ENCODE measurements around the gene CCR2. TPM values are rescaled to one million over a fixed set of nuclear protein-coding genes. Genes with fewer than 3 reads are reported as not detected.

The CCR2 gene
- polyA plus RNA-seq, 1 of the 3 experiments (the other 2 are of a cell fraction), result not detected

GRCh38 chr3:46383211-46383950, 29.5 kb downstream of the CCR2 start:
- Histone ChIP-seq H3F3A (replicated peaks; ENCODE audit: insufficient read depth) (no peaks in the 10 kb centered on the region), H3K4me2 (no peak overlapping the region), H3K27ac (ENCODE audit: low read depth in 2 of 2, low read length in 1 of 2) (no peak overlapping the region), H3K79me2 (ENCODE audit: insufficient read depth) (no peaks in the 10 kb centered on the region), H3K9me3 (no peaks in the 10 kb centered on the region), H3K9ac (no peak overlapping the region), H4K20me1 (ENCODE audit: insufficient read depth) (no peaks in the 10 kb centered on the region), H3K9me2 (no peaks in the 10 kb centered on the region), H3K4me3 (ENCODE audit: low read depth in 2 of 2, low read length in 1 of 2) (no peak overlapping the region), H3K27me3 (ENCODE audit: insufficient read depth) (peaks cover 27% of the 10 kb centered on the region; the same call in 1 of the 2 replicates), H3K4me1 (ENCODE audit: control insufficient read depth in 1 of 2, insufficient read depth in 2 of 2, low read depth in 1 of 2, low read length in 1 of 2) (no peaks in the 10 kb centered on the region; a peak in 1 of 4 replicates), H2AFZ (ENCODE audit: low read depth) (no peak overlapping the region), H3K36me3 (replicated peaks in 1 of 2; ENCODE audit: control insufficient read depth in 1 of 2, insufficient read depth in 2 of 2, low read length in 1 of 2) (no peaks in the 10 kb centered on the region)
- ChIA-PET CTCF (interaction anchor here (0.7 to 1.4 kb wide), 4 partner anchors 67 to 107 kb away, joined by 3 to 5 read pairs (median 3); no protein-coding TSS in a partner anchor), POLR2A (no interaction called here)
- DNase-seq, result no peak
- WGBS (ENCODE audit: low lambda C conversion rate), result 6% methylated on average over 5 of the region's 6 CpGs
- TF ChIP-seq NFIC (IDR thresholded peaks at IDR 0.05; ENCODE audit: borderline replicate concordance) (no peak), CHD2 (IDR thresholded peaks at IDR 0.05; ENCODE audit: low read length, partially characterized antibody) (no peak), FOXM1 (IDR thresholded peaks at IDR 0.05; ENCODE audit: low read depth) (no peak), TAF1 (IDR thresholded peaks at IDR 0.05; ENCODE audit: borderline replicate concordance, low read depth, low read length) (no peak), MEF2A (IDR thresholded peaks at IDR 0.05; ENCODE audit: borderline replicate concordance, low read depth) (no peak), FOXJ3 (CRISPR knock-in tag; IDR thresholded peaks at IDR 0.05) (no peak), SMC3 (IDR thresholded peaks at IDR 0.05; ENCODE audit: low read depth, low read length) (no peak), EP300 (IDR thresholded peaks at IDR 0.05; ENCODE audit: borderline replicate concordance in 1 of 2, low read depth in 1 of 2, low read length in 1 of 2) (no peak), NRF1 (IDR thresholded peaks at IDR 0.05; ENCODE audit: low read depth, low read length) (no peak), SIN3A (IDR thresholded peaks at IDR 0.05; ENCODE audit: borderline replicate concordance, low read depth, low read length) (no peak), YY1 (IDR thresholded peaks at IDR 0.05; ENCODE audit: low read depth) (no peak), MAX (IDR thresholded peaks at IDR 0.05; ENCODE audit: low read depth) (no peak), POLR2AphosphoS5 (IDR thresholded peaks at IDR 0.05; ENCODE audit: low read depth, low read length) (no peak), EZH2phosphoT487 (IDR thresholded peaks at IDR 0.05; ENCODE audit: borderline replicate concordance, low read depth) (no peak)

GRCh38 chr3:46383951-46384330, 30.0 kb downstream of the CCR2 start:
- no peak overlapping the region for H3K9ac ChIP-seq
- H3K36me3 ChIP-seq (replicated peaks in 1 of 2; ENCODE audit: control insufficient read depth in 1 of 2, insufficient read depth in 2 of 2, low read length in 1 of 2), result no peaks in the 10 kb centered on the region
- H3F3A ChIP-seq (replicated peaks; ENCODE audit: insufficient read depth), result no peaks in the 10 kb centered on the region
- no peaks in the 10 kb centered on the region; a peak in 1 of 4 replicates for H3K4me1 ChIP-seq (ENCODE audit: control insufficient read depth in 1 of 2, insufficient read depth in 2 of 2, low read depth in 1 of 2, low read length in 1 of 2)
- WGBS (ENCODE audit: low lambda C conversion rate), result 23% methylated on average over 5 of the region's 5 CpGs
- POLR2A ChIA-PET, result no interaction called here
- H2AFZ ChIP-seq (ENCODE audit: low read depth), result no peak overlapping the region
- H3K27ac ChIP-seq (ENCODE audit: low read depth in 2 of 2, low read length in 1 of 2), result no peak overlapping the region
- CTCF ChIA-PET, result interaction anchor here (1.0 to 1.4 kb wide), 2 partner anchors 66 to 108 kb away, joined by 3 to 5 read pairs; no protein-coding TSS in a partner anchor
- peaks cover 27% of the 10 kb centered on the region; the same call in 1 of the 2 replicates for H3K27me3 ChIP-seq (ENCODE audit: insufficient read depth)
- no peaks in the 10 kb centered on the region for H3K9me3 ChIP-seq
- no peak overlapping the region for H3K4me3 ChIP-seq (ENCODE audit: low read depth in 2 of 2, low read length in 1 of 2)
- no peak for DNase-seq
- no peak overlapping the region for H3K4me2 ChIP-seq
- H3K79me2 ChIP-seq (ENCODE audit: insufficient read depth), result no peaks in the 10 kb centered on the region
- no peaks in the 10 kb centered on the region for H3K9me2 ChIP-seq
- H4K20me1 ChIP-seq (ENCODE audit: insufficient read depth), result no peaks in the 10 kb centered on the region
- TF ChIP-seq ZBTB33 (IDR thresholded peaks at IDR 0.05; ENCODE audit: borderline replicate concordance, low read depth) (no peak), RFX5 (IDR thresholded peaks at IDR 0.05; ENCODE audit: low read length) (no peak), MXI1 (IDR thresholded peaks at IDR 0.05; ENCODE audit: low read depth, low read length) (no peak), FOSL2 (IDR thresholded peaks at IDR 0.05; ENCODE audit: borderline replicate concordance, low read depth) (no peak), PBX3 (IDR thresholded peaks at IDR 0.05) (no peak), GATA2 (CRISPR knock-in tag; IDR thresholded peaks at IDR 0.05) (no peak), RCOR1 (IDR thresholded peaks at IDR 0.05; ENCODE audit: low read length) (no peak), CHD2 (IDR thresholded peaks at IDR 0.05; ENCODE audit: low read length, partially characterized antibody) (no peak), FOXJ3 (CRISPR knock-in tag; IDR thresholded peaks at IDR 0.05) (no peak), FOXM1 (IDR thresholded peaks at IDR 0.05; ENCODE audit: low read depth) (no peak), JUND (IDR thresholded peaks at IDR 0.05) (no peak), NFIC (IDR thresholded peaks at IDR 0.05; ENCODE audit: borderline replicate concordance) (no peak)
